ENCODE data around the gene UGT3A2. TPM values are rescaled to one million over a fixed set of nuclear protein-coding genes. Genes with fewer than 3 reads are reported as not detected.

UGT3A2 gene
- polyA plus RNA-seq, 1 donor (not counting 4 experiments of a cell fraction or from before 2014, with no cell fraction given): 0.07 TPM

DNA sequence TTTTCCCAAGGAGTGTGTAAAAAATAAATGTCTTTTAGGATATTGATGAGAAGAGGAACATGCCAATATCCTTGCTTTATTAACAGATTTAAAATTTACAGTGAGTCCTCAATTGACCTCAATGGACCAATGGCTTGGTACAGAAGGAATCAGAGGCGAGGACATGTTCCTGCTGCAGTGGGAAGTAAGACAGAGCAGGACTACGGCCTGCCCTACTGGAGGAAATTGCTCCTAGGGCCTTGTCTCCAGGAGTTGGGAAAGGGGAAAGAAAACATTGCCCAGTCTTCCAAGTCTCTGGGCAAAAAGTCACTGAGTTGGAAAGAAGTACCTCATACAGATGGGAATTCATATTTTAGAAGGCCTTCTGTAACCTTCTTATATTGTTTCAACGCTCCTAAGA, 33.1 kb upstream of the UGT3A2 start:
- Histone ChIP-seq H3K4me2 (ENCODE audit: control insufficient read depth, extremely low read depth, insufficient read depth, low read depth, low read length) (no peak overlapping the region), H3K27ac (ENCODE audit: control insufficient read depth, insufficient read depth, low read length) (no peak overlapping the region), H3K4me3 (ENCODE audit: control insufficient read depth in 2 of 3, extremely low read depth in 1 of 3, insufficient read depth in 2 of 3, low read depth in 1 of 3, low read length in 3 of 3) (no peak overlapping the region), H3K9me3 (ENCODE audit: control insufficient read depth, low read depth, low read length) (no peaks in the 10 kb centered on the region), H3K4me1 (ENCODE audit: control insufficient read depth, extremely low read depth, insufficient read depth, low read length) (no peaks in the 10 kb centered on the region), H3K79me2 (ENCODE audit: control insufficient read depth, insufficient read depth, low read length) (no peaks in the 10 kb centered on the region), H3K27me3 (ENCODE audit: control insufficient read depth, extremely low read depth, insufficient read depth, low read length) (no peaks in the 10 kb centered on the region), H3K36me3 (ENCODE audit: control insufficient read depth in 2 of 2, extremely low read depth in 1 of 2, insufficient read depth in 2 of 2, low read length in 2 of 2) (no peaks in the 10 kb centered on the region), H2AFZ (ENCODE audit: control insufficient read depth, low read length) (no peak overlapping the region), H4K20me1 (ENCODE audit: control insufficient read depth, extremely low read depth, insufficient read depth, low read length) (no peaks in the 10 kb centered on the region), H3K9me1 (ENCODE audit: control insufficient read depth, extremely low read depth, insufficient read depth, low read length) (no peaks in the 10 kb centered on the region), H3K9ac (ENCODE audit: control insufficient read depth, extremely low read depth, insufficient read depth, low read length) (no peak overlapping the region)
- dilution Hi-C loops (cut with MboI; ENCODE audit: extremely low pct_ligation_motif_present, low sequenced_read_pairs): no loop called here
- DNase-seq (ENCODE audit: low read depth, low spot score): no peak
- no peak for FAIRE-seq
- TF ChIP-seq CTCF (optimal IDR thresholded peaks at IDR 0.05 in 1 of 3, IDR thresholded peaks at IDR 0.05 in 1 of 3, conservative IDR thresholded peaks at IDR 0.05 in 1 of 3; ENCODE audit: extremely low read depth in 1 of 3, insufficient read depth in 2 of 3, low read length in 3 of 3): no peak
- TF ChIP-seq EZH2 (IDR thresholded peaks at IDR 0.05; ENCODE audit: low read length): no peak

GRCh38 chr5:36096486-36096885, 29.8 kb upstream of the UGT3A2 start:
- no peak for FAIRE-seq
- H4K20me1 ChIP-seq (ENCODE audit: control insufficient read depth, extremely low read depth, insufficient read depth, low read length): no peaks in the 10 kb centered on the region
- no peaks in the 10 kb centered on the region for H3K9me1 ChIP-seq (ENCODE audit: control insufficient read depth, extremely low read depth, insufficient read depth, low read length)
- H3K27me3 ChIP-seq (ENCODE audit: control insufficient read depth, extremely low read depth, insufficient read depth, low read length): no peaks in the 10 kb centered on the region
- no peaks in the 10 kb centered on the region for H3K4me1 ChIP-seq (ENCODE audit: control insufficient read depth, extremely low read depth, insufficient read depth, low read length)
- H3K27ac ChIP-seq (ENCODE audit: control insufficient read depth, insufficient read depth, low read length): no peak overlapping the region
- no peak overlapping the region for H2AFZ ChIP-seq (ENCODE audit: control insufficient read depth, low read length)
- no peak for TF ChIP-seq CTCF (optimal IDR thresholded peaks at IDR 0.05 in 1 of 3, IDR thresholded peaks at IDR 0.05 in 1 of 3, conservative IDR thresholded peaks at IDR 0.05 in 1 of 3; ENCODE audit: extremely low read depth in 1 of 3, insufficient read depth in 2 of 3, low read length in 3 of 3)
- TF ChIP-seq EZH2 (IDR thresholded peaks at IDR 0.05; ENCODE audit: low read length): no peak
- no peak for DNase-seq (ENCODE audit: low read depth, low spot score)
- H3K4me3 ChIP-seq (ENCODE audit: control insufficient read depth in 2 of 3, extremely low read depth in 1 of 3, insufficient read depth in 2 of 3, low read depth in 1 of 3, low read length in 3 of 3): no peak overlapping the region
- H3K79me2 ChIP-seq (ENCODE audit: control insufficient read depth, insufficient read depth, low read length): no peaks in the 10 kb centered on the region
- H3K9ac ChIP-seq (ENCODE audit: control insufficient read depth, extremely low read depth, insufficient read depth, low read length): no peak overlapping the region
- H3K9me3 ChIP-seq (ENCODE audit: control insufficient read depth, low read depth, low read length): no peaks in the 10 kb centered on the region
- dilution Hi-C loops (cut with MboI; ENCODE audit: extremely low pct_ligation_motif_present, low sequenced_read_pairs): no loop called here
- H3K36me3 ChIP-seq (ENCODE audit: control insufficient read depth in 2 of 2, extremely low read depth in 1 of 2, insufficient read depth in 2 of 2, low read length in 2 of 2): no peaks in the 10 kb centered on the region
- no peak overlapping the region for H3K4me2 ChIP-seq (ENCODE audit: control insufficient read depth, extremely low read depth, insufficient read depth, low read depth, low read length)

Measured in keratinocyte (primary cell).